Caco-2 (cell line): ENCODE measurements around the gene CLPTM1L. TPM values are rescaled to one million over a fixed set of nuclear protein-coding genes. Genes with fewer than 3 reads are reported as not detected.
A peak's percentile ranks its signal among the peaks of the same experiment; 100 is the strongest.

Experiments used
- BruUV-seq: library from RNA; stranded (reverse); fragments of 400-500 nt; replicated peaks from 2 replicates; lab custom pipeline; 2021; lab: Mats Ljungman, UMichigan
- CTCF ChIA-PET: fragments of 300-600 bp; sonication (Branson Sonifier 250); formaldehyde crosslinking; loops from one replicate; lab custom pipeline; 2022; ENCODE audit warnings: antibody characterized with exemption; lab: Charles Lee
- POLR2A ChIA-PET: fragments of 300-600 bp; sonication (Branson Sonifier 250); formaldehyde crosslinking; loops from one replicate; lab custom pipeline; 2022; ENCODE audit warnings: antibody characterized with exemption; lab: Charles Lee
- DNase-seq, 2 experiments: peaks; one replicate each; pipeline versions ENCODE4 v3.0.0 to v3.0.0-alpha.2; 2020 to 2022
- H3K27me3 ChIP-seq: replicated peaks from 2 replicates; pipeline ENCODE4 v1.6.0; 2011; ENCODE audit warnings: low read length; ENCODE audit not compliant: control insufficient read depth, insufficient read depth
- H3K36me3 ChIP-seq: 2 replicates; pipeline ENCODE4 v1.5.1; 2011; ENCODE audit warnings: low read length; ENCODE audit not compliant: control insufficient read depth, insufficient read depth
- H3K4me1 ChIP-seq: fragments of 250-450 bp; sonication (Bioruptor Pico); 2 replicates; pipeline ENCODE4 v1.5.1; 2020; ENCODE audit warnings: mild to moderate bottlenecking
- H3K4me3 ChIP-seq: 2 replicates; pipeline ENCODE4 v1.5.1; 2011; ENCODE audit warnings: low read depth, mild to moderate bottlenecking, control low read depth, low read length
- H3K9me3 ChIP-seq: fragments of 250-450 bp; sonication (Bioruptor Pico); 2 replicates; pipeline ENCODE4 v1.5.1; 2020; ENCODE audit warnings: mild to moderate bottlenecking, moderate library complexity
- H3K27ac Mint-ChIP-seq: one replicate; pipeline ENCODE4 v1.8.0; 2022; ENCODE audit warnings: mixed read lengths; ENCODE audit not compliant: unreplicated experiment
- H3K27me3 Mint-ChIP-seq: one replicate; pipeline ENCODE4 v1.8.0; 2022; ENCODE audit warnings: mixed read lengths; ENCODE audit not compliant: insufficient read depth, unreplicated experiment
- H3K36me3 Mint-ChIP-seq: one replicate; pipeline ENCODE4 v1.8.0; 2022; ENCODE audit warnings: mild to moderate bottlenecking, mixed read lengths; ENCODE audit not compliant: insufficient read depth, unreplicated experiment
- H3K4me1 Mint-ChIP-seq: one replicate; pipeline ENCODE4 v1.8.0; 2022; ENCODE audit warnings: low read depth, mixed read lengths; ENCODE audit not compliant: unreplicated experiment
- H3K4me3 Mint-ChIP-seq: one replicate; pipeline ENCODE4 v1.8.0; 2022; ENCODE audit warnings: mild to moderate bottlenecking, moderate library complexity, mixed read lengths; ENCODE audit not compliant: unreplicated experiment
- H3K9me3 Mint-ChIP-seq: one replicate; pipeline ENCODE4 v1.8.0; 2022; ENCODE audit warnings: mixed read lengths; ENCODE audit not compliant: unreplicated experiment
- CTCF ChIP-seq, 2 experiments: fragments of 200-600 bp in 1 of 2; IDR thresholded peaks; 1 replicate in 1 of 2; 2 replicates in 1 of 2; pipeline versions ENCODE4 v1.5.1 to v1.8.0; 2011 to 2022; ENCODE audit warnings: antibody characterized with exemption in 1 of 2, control low read depth in 1 of 2, inconsistent platforms in 1 of 2, low read depth in 1 of 2, low read length in 1 of 2, mild to moderate bottlenecking in 1 of 2, moderate library complexity in 1 of 2; ENCODE audit not compliant: insufficient read depth in 1 of 2, severe bottlenecking in 1 of 2, unreplicated experiment in 1 of 2
- intact Hi-C: fragments of 100-400 bp; cut with micrococcal nuclease; formaldehyde crosslinking; loops from one replicate; pipeline ENCODE4 v1.10.0; 2022; ENCODE audit not compliant: unreplicated experiment
- total RNA-seq: library from RNA; stranded (reverse); gene quantifications from 2 replicates; pipeline ENCODE4 v1.2.3, GENCODE V29; 2022

Gene CLPTM1L
- total RNA-seq, 1 experiment from 2014 or later, result 114 TPM

DNA sequence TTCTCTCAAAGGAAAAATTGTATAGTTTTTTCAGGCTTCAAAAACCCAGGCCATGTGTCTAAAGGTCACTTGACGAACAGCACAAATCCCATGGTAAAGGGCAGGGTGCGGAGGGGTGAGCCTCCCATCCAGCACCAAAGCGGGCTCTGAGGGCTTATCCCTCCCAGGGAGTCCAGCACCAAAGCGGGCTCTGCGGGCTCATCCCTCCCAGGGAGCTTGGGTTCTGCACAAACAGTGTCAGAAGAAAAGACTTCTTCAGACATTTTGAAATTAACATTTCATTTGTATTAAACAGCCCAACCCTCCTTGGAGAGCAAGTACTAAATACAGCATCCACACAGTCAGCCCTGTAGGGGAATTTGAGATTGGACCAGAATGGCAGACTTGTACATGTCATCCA lies 43.0 kb upstream of the CLPTM1L start:
- Mint-ChIP-seq H3K9me3 (no peaks in the 10 kb centered on the region), H3K27ac (no peak overlapping the region), H3K27me3 (peaks cover 31% of the 10 kb centered on the region), H3K4me1 (peaks cover 9% of the 10 kb centered on the region), H3K4me3 (no peak overlapping the region), H3K36me3 (no peaks in the 10 kb centered on the region)
- intact Hi-C loops, result no loop called here
- no peak for TF ChIP-seq CTCF (IDR thresholded peaks at IDR 0.05; ENCODE audit: insufficient read depth in 1 of 2, low read depth in 1 of 2, low read length in 1 of 2, severe bottlenecking in 1 of 2, unreplicated experiment in 1 of 2)
- no peaks in the 10 kb centered on the region for H3K4me1 ChIP-seq
- no peak overlapping the region for H3K4me3 ChIP-seq
- POLR2A ChIA-PET, result no interaction called here
- peaks cover 3% of the 10 kb centered on the region for H3K27me3 ChIP-seq
- H3K36me3 ChIP-seq, result no peaks in the 10 kb centered on the region
- BruUV-seq, result no TSS peak
- no peak for DNase-seq
- CTCF ChIA-PET, result interaction anchor here (0.6 kb wide), 1 partner anchor 588 kb away, joined by 3 read pairs; no protein-coding TSS in a partner anchor
- H3K9me3 ChIP-seq, result no peaks in the 10 kb centered on the region

GRCh38 chr5:1387059-1387755 lies 42.3 kb upstream of the CLPTM1L start:
- H3K9me3 Mint-ChIP-seq, result no peaks in the 10 kb centered on the region
- peak overlapping the region; percentile 81 for H3K4me3 Mint-ChIP-seq
- Histone ChIP-seq H3K36me3 (no peaks in the 10 kb centered on the region), H3K27me3 (peaks cover 3% of the 10 kb centered on the region), H3K9me3 (no peaks in the 10 kb centered on the region), H3K4me3 (no peak overlapping the region), H3K4me1 (no peaks in the 10 kb centered on the region)
- no peaks in the 10 kb centered on the region for H3K36me3 Mint-ChIP-seq
- no TSS peak for BruUV-seq
- peaks cover 30% of the 10 kb centered on the region for H3K27me3 Mint-ChIP-seq
- no peak overlapping the region for H3K27ac Mint-ChIP-seq
- ChIA-PET CTCF (interaction anchor here (0.6 kb wide), 1 partner anchor 588 kb away, joined by 3 read pairs; no protein-coding TSS in a partner anchor), POLR2A (no interaction called here)
- no peak for TF ChIP-seq CTCF (IDR thresholded peaks at IDR 0.05; ENCODE audit: insufficient read depth in 1 of 2, low read depth in 1 of 2, low read length in 1 of 2, severe bottlenecking in 1 of 2, unreplicated experiment in 1 of 2)
- no peak for DNase-seq
- intact Hi-C loops, result no loop called here
- peaks cover 9% of the 10 kb centered on the region for H3K4me1 Mint-ChIP-seq

DNA sequence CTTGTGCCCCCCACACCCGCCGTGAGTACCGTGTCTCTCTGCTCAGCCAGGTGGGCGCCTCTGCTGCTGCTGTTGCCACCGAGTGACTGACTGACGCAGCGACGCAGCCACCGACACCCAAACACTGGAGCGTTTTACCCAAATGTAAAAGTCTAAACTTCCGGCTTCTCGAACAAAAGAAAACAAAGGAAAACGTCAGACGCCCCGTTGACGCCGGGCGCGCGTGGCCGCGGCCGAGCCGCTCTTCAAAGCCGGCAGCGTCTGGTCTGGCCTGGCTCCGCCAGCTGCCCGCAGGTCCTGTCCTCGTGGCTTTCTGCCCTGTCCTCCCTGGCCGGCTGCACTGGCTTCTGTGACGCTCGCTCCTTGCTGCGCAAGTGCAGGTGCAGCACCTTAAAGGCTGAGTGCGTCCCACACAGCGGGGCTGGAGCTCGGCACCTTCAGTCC lies 41.4 kb upstream of the CLPTM1L start:
- no peaks in the 10 kb centered on the region for H3K4me1 ChIP-seq
- CTCF ChIA-PET, result no interaction called here
- peaks cover 3% of the 10 kb centered on the region for H3K27me3 ChIP-seq
- Mint-ChIP-seq H3K27me3 (peaks cover 32% of the 10 kb centered on the region), H3K4me3 (peak overlapping the region; percentile 81), H3K9me3 (no peaks in the 10 kb centered on the region), H3K4me1 (peaks cover 9% of the 10 kb centered on the region), H3K36me3 (no peaks in the 10 kb centered on the region), H3K27ac (no peak overlapping the region)
- TF ChIP-seq CTCF (IDR thresholded peaks at IDR 0.05; ENCODE audit: insufficient read depth in 1 of 2, low read depth in 1 of 2, low read length in 1 of 2, severe bottlenecking in 1 of 2, unreplicated experiment in 1 of 2), result no peak
- H3K9me3 ChIP-seq, result no peaks in the 10 kb centered on the region
- POLR2A ChIA-PET, result no interaction called here
- peak in 1 of 2 experiments; percentile 41 for DNase-seq
- peak overlapping the region; percentile 43 for H3K4me3 ChIP-seq
- intact Hi-C loops, result no loop called here
- BruUV-seq, result no TSS peak
- no peaks in the 10 kb centered on the region for H3K36me3 ChIP-seq
